HG02943 (cell line): ENCODE results near the gene ZNF134.

ENCODE experiments used
- ATAC-seq: cut with Tn5 transposase; IDR thresholded peaks from one replicate; pipeline ENCODE4 v1.9.1; 2021; ENCODE audit warnings: mild to moderate bottlenecking, low read depth, moderate library complexity; ENCODE audit not compliant: unreplicated experiment

Gene ZNF134

GRCh38 chr19:57633832-57634131, 19.7 kb downstream of the ZNF134 start:
- ATAC-seq = no peak

DNA sequence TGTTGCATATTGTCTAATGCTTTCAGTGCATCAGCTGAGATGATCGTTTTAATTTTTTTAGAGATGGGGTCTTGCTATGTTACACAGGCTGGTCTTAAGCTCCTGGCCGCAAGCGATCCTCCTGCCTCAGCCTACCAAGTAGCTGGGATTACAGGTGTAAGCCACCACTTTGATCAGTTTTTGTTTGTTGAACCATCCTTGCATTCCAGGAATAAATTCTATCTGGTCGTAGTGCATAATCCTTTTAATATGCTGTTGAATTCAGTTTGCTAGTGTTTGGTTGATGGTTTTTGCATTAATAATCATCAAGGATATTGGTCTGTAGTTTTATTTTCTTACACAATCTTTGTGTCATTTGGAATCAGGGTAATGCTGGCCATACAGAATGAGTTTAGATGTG, 23.3 kb downstream of the ZNF134 start:
- ATAC-seq = no peak

DNA sequence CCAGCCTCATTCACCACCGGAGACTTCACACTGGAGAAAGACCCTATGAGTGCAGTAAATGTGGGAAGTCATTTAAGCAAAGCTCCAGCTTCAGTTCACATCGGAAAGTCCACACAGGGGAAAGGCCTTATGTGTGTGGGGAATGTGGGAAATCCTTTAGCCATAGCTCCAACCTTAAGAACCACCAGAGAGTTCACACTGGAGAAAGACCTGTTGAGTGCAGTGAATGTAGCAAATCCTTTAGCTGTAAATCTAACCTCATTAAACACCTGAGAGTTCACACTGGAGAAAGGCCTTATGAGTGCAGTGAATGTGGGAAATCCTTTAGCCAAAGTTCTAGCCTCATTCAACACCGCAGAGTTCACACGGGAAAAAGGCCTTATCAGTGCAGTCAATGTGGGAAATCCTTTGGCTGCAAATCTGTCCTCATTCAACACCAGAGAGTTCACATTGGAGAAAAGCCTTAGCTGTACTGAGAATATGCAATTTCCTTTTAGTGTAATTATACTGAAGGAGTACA, 27.7 kb downstream of the ZNF134 start:
- no peak for ATAC-seq

DNA sequence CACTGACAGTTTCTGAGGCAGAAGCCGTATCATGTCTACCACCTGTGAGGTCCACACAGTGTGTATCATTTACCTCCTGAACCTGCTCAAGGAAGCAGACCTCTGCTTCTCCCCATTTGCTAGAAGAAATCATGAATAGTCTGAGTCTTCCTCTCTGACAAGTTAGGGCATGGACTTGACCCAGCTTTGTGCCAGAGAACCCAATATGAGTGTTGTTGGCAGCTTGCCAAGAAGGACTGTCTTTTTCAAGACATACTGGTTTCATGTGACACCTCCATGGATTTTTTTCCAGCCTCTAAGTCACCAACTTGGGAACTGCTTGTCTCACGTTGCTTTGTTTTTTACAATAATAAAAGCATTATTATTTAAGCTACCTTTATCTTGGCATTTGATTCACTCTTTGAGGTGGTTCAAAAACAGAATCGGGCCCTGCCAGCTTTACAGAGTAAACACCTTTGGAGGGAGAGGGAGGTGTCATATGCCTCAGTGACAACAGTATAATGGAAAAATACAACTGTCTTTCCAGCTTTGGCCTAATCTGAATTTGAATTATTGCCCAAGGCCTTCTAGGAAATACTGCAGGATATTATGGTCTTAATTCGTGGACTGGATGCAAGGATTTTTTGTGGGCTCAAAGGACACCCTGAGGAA, 28.5 kb downstream of the ZNF134 start:
- ATAC-seq = no peak

DNA sequence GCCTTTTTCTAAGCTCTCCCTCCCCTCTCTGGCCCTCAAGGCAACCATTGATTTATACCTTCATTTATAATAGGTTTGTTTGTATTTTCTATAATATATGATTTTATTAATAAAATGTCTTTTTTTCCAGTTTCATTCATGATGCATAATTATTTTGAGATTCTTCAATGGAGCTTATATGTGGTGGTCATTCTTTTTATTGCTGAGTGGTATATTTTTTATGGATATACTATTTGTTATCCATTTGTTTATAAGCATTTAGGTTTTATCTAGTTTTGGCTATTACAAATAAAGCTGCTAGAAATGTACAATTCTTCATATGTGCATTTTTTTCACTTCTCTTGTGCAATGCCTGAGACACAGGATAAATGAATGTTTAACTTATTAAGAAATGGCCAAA, 29.7 kb downstream of the ZNF134 start:
- ATAC-seq = no peak

DNA sequence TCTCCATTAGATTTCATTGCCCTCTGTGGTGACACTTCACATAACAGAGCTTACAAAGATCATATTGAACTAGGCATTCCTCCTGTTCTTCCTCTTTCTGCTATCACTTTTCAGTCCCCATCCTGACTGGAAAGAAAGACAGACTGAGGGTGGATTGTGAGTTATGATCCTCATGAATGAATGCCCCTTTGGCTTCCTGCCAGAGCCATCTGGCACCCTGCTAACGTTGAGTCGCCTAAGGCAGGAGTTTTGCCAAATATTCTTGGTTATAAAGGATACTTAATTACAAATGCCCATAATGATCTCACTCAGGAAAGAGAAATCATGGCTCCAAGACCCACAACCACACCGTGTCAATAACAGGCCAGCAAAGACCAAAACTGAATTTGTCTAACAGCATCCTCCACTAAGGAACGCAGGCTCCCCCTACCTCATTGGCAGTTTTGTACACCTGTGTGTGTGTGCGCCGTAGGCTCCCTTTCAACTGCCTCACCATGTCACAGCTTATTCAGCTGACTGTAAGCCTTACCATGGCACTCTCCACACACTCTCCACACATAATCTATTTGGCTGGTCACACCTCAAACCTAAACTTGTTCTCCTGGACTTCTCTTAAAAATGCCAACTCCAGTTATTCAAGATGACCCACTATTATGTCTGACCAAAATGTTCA, 34.4 kb downstream of the ZNF134 start:
- no peak for ATAC-seq

- no peak for ATAC-seq
Observed at GRCh38 chr19:57651654-57651996, 37.6 kb downstream of the ZNF134 start.

DNA sequence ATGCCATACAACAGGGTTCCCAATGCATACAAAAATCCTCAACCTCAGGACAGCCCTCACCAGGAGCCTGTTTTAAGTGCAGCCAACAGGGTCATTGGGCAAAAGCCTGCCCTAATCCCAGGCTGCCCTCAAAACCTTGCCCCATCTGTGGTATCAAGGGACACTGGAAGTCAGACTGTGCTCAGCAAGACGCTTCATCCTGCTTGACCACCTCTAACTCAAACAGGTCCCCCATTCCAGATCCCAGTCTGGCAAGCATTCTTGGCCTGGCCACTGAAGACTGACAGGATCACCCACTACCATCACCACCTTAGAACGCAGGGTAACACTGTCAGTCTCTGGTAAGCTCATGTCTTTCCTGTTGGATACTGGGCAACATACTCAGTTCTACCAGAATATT, 39.6 kb downstream of the ZNF134 start:
- no peak for ATAC-seq

DNA sequence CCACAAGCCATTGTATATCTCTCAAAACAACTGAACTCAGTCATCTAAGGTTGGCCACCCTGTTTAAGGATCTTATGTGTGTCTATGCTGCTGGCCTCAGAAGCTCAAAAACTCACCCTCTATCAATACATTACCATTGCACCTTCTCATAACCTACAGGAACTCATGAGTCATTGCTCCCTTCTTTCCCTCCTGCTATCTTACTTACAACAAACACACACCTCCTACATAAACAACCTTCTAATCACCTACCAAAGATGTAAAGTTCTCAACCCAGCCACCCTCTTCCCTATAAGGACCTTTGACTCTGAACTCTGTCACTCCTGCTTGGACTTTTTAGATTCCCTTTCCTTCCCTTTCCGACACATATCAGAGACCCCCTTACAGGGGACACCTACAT, 41.4 kb downstream of the ZNF134 start:
- ATAC-seq = no peak

DNA sequence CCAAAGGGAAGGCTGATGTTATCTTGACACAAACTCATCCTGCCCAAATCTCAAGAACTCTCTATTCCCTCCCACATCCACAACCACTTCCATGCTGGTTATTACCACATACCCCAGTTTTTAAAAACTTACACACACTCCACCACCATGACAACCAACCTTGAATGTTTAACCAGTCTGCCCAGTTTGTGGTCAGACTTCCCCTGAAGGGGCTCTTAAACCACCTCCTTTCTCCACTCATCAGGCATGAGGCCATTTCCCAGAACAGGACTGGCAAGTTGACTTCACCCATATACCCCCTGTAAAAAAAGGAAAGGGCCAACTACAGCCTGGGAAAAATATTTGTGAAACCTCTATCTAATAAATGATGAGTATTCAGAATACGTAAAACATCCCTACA, 42.3 kb downstream of the ZNF134 start:
- no peak for ATAC-seq

DNA sequence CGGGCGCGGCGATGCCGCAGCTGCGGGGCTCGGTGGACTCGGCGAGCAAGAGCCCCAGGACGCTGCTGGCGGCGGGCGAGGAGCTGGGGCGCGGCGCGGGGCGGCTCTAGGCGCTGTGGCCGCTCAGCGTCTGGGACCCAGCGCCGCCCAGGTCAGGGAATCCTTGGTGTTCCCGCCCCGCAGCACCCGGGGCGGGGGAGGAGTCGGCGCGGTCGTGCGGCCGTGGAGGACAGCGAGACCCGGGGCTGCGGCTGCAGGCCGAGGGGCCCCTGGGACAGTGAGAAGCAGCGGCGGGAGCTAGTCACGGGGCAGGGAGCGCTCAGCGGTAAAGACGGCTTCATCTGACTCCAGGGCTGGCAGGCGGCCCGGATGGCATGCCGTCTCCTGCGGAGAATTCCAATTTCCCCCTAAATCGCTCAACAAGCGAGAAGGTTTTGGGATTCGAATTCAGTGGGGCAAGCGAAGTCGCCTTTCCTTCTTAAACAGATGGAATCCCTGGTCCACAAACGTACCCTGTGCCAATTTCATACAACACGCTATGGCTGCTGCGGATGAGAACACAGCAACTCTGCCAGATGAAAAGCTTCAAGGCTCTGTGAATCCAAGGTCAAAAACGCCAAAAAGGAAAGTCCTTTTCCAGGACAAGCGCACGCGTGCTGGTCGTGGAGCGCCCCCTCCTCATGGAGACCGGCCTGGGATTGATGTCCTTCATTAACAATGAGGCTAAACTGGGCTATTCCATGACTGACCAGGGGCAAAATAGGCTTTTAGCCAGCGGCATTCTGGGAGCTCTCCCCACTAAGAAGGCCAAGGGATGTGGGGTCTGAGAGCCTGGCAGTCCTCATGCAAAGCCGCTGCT, 50.5 kb downstream of the ZNF134 start:
- no peak for ATAC-seq

DNA sequence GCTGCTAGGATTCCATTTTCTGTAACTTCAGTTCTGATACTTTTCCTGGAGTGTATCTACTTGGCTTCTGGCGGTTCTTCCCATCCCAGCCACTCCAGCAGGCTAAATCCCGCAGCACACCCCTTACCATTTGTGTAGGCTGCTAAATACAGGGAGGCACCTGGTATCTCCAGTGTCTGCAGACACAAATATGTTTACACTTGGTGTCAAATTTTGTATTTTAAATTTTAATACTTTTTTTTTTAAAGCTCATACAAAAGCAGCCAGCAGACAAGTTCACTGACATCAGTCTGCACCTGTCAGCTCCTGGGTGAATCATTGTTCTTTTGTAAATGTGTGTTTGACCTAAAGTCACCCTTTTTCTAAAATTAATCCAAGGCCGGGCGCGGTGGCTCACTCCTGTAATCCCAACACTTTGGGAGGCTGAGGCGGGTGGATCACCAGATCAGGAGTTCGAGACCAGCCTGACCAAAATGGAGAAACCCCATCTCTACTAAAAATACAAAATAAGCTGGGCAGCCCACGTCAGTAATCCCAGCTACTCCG, 51.3 kb downstream of the ZNF134 start:
- ATAC-seq = no peak

DNA sequence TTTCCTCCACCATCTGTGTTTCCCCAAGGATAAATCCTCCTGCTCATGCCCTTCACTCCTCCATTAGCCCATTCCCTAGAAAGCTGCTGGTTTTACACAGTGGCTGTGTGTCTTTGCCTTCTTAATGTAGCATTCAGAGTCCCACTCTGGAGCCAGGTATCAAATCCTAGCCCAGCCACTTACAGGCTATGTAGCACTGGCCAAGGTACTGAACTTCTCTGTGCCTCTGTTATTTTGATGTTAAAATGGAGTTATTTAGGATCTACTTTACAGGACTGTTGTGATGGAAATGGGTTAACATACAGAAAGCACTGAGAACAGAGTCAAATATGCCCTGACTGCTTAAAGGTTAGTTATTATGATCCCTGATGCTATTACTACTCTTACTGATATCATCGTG, 53.2 kb downstream of the ZNF134 start:
- ATAC-seq = no peak

GRCh38 chr19:57668635-57669034, 54.6 kb downstream of the ZNF134 start, which contains the start of gene ZSCAN4:
TSS of gene ZSCAN4 (plus strand) at chr19:57668935. CDS start at chr19:57676146, 7,211 bp downstream.
- no peak for ATAC-seq

DNA sequence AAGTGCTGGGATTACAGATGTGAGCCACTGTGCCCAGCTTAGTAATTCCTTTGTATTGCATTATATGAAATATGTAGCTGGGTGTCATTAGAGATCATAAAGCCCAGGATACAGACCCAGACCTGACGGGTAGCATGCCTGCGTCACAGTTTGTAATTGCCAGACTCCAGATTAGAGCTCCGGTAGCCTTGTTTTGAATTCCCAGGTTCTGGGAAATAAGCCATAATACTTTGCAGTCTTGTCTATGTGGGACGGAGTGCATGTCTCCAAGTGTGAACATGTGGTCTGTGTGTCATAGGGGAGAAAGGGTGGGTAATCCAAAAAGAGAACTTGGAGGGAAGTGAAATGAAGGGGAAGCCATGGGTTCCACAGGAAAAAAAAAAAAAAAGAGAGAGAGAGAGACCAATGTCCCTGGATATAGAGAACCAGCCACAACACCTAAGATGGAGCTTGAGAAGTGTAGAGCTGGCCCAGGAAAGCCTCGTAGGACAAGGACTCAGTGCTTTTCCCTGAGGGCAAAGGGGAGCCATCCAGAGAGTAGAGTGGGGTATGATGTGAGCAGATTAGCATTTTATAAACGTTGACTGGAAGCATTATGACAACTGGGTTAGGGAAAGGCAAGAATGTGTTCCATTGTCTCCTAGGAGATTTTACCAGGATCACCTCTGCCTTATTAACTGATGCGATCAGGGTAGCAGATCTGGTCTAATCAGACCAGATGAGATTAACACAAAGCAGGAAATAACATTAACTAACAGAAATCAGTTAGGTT, 57.3 kb downstream of the ZNF134 start:
- no peak for ATAC-seq

DNA sequence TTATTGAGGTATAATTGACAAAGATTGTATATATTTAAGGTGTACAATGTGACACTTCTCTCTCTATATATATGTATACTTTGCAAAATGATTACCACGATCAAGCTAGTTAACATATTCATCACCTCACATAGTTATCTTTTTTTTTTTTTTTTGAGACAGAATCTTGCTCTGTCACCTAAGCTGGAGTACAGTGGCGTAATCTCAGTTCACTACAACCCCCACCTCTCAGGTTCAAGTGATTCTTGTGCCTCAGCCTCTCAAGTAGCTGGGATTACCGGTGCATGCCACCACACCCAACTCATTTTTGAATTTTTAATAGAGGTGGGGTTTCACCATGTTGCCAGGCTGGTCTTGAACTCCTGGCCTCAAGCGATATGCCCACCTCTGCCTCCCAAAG, 58.4 kb downstream of the ZNF134 start:
- ATAC-seq = no peak
